GM12878 (cell line): Measurements from ENCODE around the gene GALNT18. TPM values are rescaled to one million over a fixed set of nuclear protein-coding genes. Genes with fewer than 3 reads are reported as not detected.

Experiments
- ATAC-seq: fragments of 200-7000 bp; cut with Tn5 transposase; 3 replicates; pipeline ENCODE4 v1.9.1; 2020; ENCODE audit warnings: mild to moderate bottlenecking, moderate library complexity
- BruUV-seq: library from RNA; stranded (reverse); fragments of 400-500 nt; replicated peaks from 2 replicates; lab custom pipeline; 2021; lab: Mats Ljungman, UMichigan
- CTCF ChIA-PET: fragments of 300-600 bp; sonication (Branson Sonifier 250); formaldehyde crosslinking; extraction: SDS; loops from one replicate; lab custom pipeline; 2021; ENCODE audit warnings: inconsistent platforms; lab: Yijun Ruan, JAX
- POLR2A ChIA-PET: fragments of 350-600 bp; formaldehyde crosslinking; extraction: SDS; loops from one replicate; lab custom pipeline; 2021; ENCODE audit warnings: inconsistent platforms; lab: Charles Lee
- RAD21 ChIA-PET: fragments of 300-600 bp; sonication (Branson Sonifier 250); formaldehyde crosslinking; loops from one replicate; lab custom pipeline; 2023; ENCODE audit warnings: antibody characterized with exemption; ENCODE audit not compliant: unreplicated experiment; lab: Charles Lee
- SMC1A ChIA-PET: fragments of 300-600 bp; sonication (Branson Sonifier 250); formaldehyde crosslinking; loops from one replicate; lab custom pipeline; 2023; ENCODE audit not compliant: unreplicated experiment, uncharacterized antibody; lab: Charles Lee
- DNase-seq: peaks from one replicate; pipeline ENCODE4 v3.0.0-alpha.2; 2011; ENCODE audit warnings: low read depth, low spot score
- FAIRE-seq: peaks from 3 replicates; lab custom pipeline; 2011; peaks lifted over from hg19 to GRCh38; lab: Jason Lieb, UNC
- H2AFZ ChIP-seq: 2 replicates; pipeline ENCODE4 v1.6.0; 2011; ENCODE audit warnings: low read depth, low read length, control low read depth; ENCODE audit not compliant: control insufficient read depth
- H3K27ac ChIP-seq: 2 replicates; pipeline ENCODE4 v1.5.1; 2011; ENCODE audit warnings: control low read depth; ENCODE audit not compliant: control insufficient read depth, insufficient read depth
- H3K27me3 ChIP-seq, 2 experiments: replicated peaks in 1 of 2; 2 replicates each; pipeline versions ENCODE4 v1.6.0 to v1.6.1; 2011; ENCODE audit warnings: low read length in 1 of 2; ENCODE audit not compliant: control insufficient read depth in 2 of 2, insufficient read depth in 2 of 2
- H3K36me3 ChIP-seq, 2 experiments: 2 replicates each; pipeline ENCODE4 v1.5.1; 2011; ENCODE audit warnings: low read length in 1 of 2; ENCODE audit not compliant: control insufficient read depth in 2 of 2, insufficient read depth in 2 of 2
- H3K4me1 ChIP-seq: 2 replicates; pipeline ENCODE4 v1.6.1; 2011; ENCODE audit warnings: mild to moderate bottlenecking, low read length, moderate library complexity, mixed read lengths; ENCODE audit not compliant: control insufficient read depth, insufficient read depth
- H3K4me2 ChIP-seq: 2 replicates; pipeline ENCODE4 v1.6.0; 2011; ENCODE audit warnings: control low read depth; ENCODE audit not compliant: control insufficient read depth, insufficient read depth
- H3K4me3 ChIP-seq: fragments of 200-600 bp; sonication (generic); 2 replicates; pipeline ENCODE4 v1.5.1; 2016
- H3K79me2 ChIP-seq: 2 replicates; pipeline ENCODE4 v1.6.0; 2011; ENCODE audit warnings: low read length; ENCODE audit not compliant: control insufficient read depth, insufficient read depth
- H3K9ac ChIP-seq: 2 replicates; pipeline ENCODE4 v1.8.0; 2011; ENCODE audit warnings: low read length, control low read depth, mixed read lengths; ENCODE audit not compliant: control insufficient read depth, insufficient read depth
- H3K9me3 ChIP-seq: replicated peaks from 3 replicates; pipeline ENCODE4 v1.5.1; 2011; ENCODE audit warnings: mild to moderate bottlenecking, low read length; ENCODE audit not compliant: control insufficient read depth, insufficient read depth
- H4K20me1 ChIP-seq: 2 replicates; pipeline ENCODE4 v1.6.0; 2011; ENCODE audit not compliant: control insufficient read depth, insufficient read depth
- HDAC2 ChIP-seq: fragments of 200-600 bp; sonication (generic); IDR thresholded peaks from 2 replicates; pipeline ENCODE4 v1.6.1; 2017
- HDAC6 ChIP-seq: fragments of 200-600 bp; sonication (generic); IDR thresholded peaks from one replicate; pipeline ENCODE4 v1.8.0; 2017; ENCODE audit warnings: antibody characterized with exemption; ENCODE audit not compliant: unreplicated experiment
- IKZF2 ChIP-seq, 2 experiments: fragments of 450-650 bp; IDR thresholded peaks; 2 replicates each; pipeline ENCODE4 v1.6.1; 2017; ENCODE audit warnings: mild to moderate bottlenecking in 2 of 2, moderate library complexity in 2 of 2
- PAX5 ChIP-seq: IDR thresholded peaks from 2 replicates; pipeline ENCODE4 v1.6.1; 2011; ENCODE audit warnings: low read depth, low read length, borderline replicate concordance
- RCOR1 ChIP-seq: conservative IDR thresholded peaks from 2 replicates; pipeline ENCODE4 v1.6.1; 2012; ENCODE audit warnings: low read depth, low read length, improper control_type of control experiment
- RUNX3 ChIP-seq: IDR thresholded peaks from 2 replicates; pipeline ENCODE4 v1.6.1; 2012; ENCODE audit warnings: low read length, inconsistent platforms
- WGBS: methylation state at CpG from one replicate; pipeline ENCODE4 v1.1.6; 2016; ENCODE audit warnings: low lambda C conversion rate; ENCODE audit not compliant: insufficient replicate concordance, insufficient coverage; ENCODE audit errors: missing lambda C conversion rate; 5-methylcytosine and 5-hydroxymethylcytosine counted together
- in situ Hi-C: fragments of 300-500 bp; cut with MboI; formaldehyde crosslinking; loops from 9 replicates; pipeline ENCODE4 v1.14.3; 2018; ENCODE audit warnings: mixed read lengths
- intact Hi-C: fragments of 100-400 bp; cut with micrococcal nuclease; formaldehyde crosslinking; loops from one replicate; pipeline ENCODE4 v1.14.2; 2022; ENCODE audit not compliant: unreplicated experiment
- polyA plus RNA-seq, 11 experiments: library from polyadenylated mRNA; depleted of rRNA in 4 of 11; unstranded in 6 of 11; stranded (reverse) in 5 of 11; fragments of >200 nt; fragmentation: Nextera tagmentation in 4 of 11; fragmentation: Illumina TruSeq in 1 of 11; extraction: Ambion mirVana in 4 of 11; extraction: Trizol in 1 of 11; gene quantifications; 1 replicate in 1 of 11; 2 replicates in 10 of 11; pipeline versions ENCODE4 v1.2.1 to v1.2.3, GENCODE V29; 2011 to 2016; ENCODE audit warnings: inconsistent platforms in 2 of 11, missing spikeins in 2 of 11, low read depth in 1 of 11
- total RNA-seq, 4 experiments: library from RNA; depleted of rRNA in 3 of 4; stranded (reverse); fragments of >200 nt in 3 of 4; fragmentation: Illumina TruSeq in 1 of 4; extraction: Trizol in 1 of 4; gene quantifications; 2 replicates each; pipeline versions ENCODE4 v1.2.1 to v1.2.3, GENCODE V29; 2013 to 2021
- TF ChIP-seq, protein P1 (sequence below): fragments of 450-650 bp; IDR thresholded peaks from 2 replicates; pipeline ENCODE4 v1.6.1; 2017; ENCODE audit warnings: antibody characterized with exemption, mild to moderate bottlenecking, moderate library complexity
- TF ChIP-seq, protein P2 (sequence below): fragments of 450-650 bp; IDR thresholded peaks from 2 replicates; pipeline ENCODE4 v1.6.1; 2018; ENCODE audit warnings: mild to moderate bottlenecking, low read depth, moderate library complexity; ENCODE audit not compliant: partially characterized antibody
- TF ChIP-seq, protein P3 (sequence below): fragments of 450-650 bp; IDR thresholded peaks from 2 replicates; pipeline ENCODE4 v1.6.1; 2017; ENCODE audit warnings: borderline replicate concordance
- TF ChIP-seq, protein P4 (sequence below): fragments of 450-650 bp; IDR thresholded peaks from 2 replicates; pipeline ENCODE4 v1.6.1; 2017; ENCODE audit warnings: mild to moderate bottlenecking, moderate library complexity

GALNT18 gene
- total and polyA plus RNA-seq, 10 of the 15 experiments (the other 5 are each of a cell fraction or from before 2014, with no cell fraction given) = 1.2 to 14.2 (median 6.3) TPM

DNA sequence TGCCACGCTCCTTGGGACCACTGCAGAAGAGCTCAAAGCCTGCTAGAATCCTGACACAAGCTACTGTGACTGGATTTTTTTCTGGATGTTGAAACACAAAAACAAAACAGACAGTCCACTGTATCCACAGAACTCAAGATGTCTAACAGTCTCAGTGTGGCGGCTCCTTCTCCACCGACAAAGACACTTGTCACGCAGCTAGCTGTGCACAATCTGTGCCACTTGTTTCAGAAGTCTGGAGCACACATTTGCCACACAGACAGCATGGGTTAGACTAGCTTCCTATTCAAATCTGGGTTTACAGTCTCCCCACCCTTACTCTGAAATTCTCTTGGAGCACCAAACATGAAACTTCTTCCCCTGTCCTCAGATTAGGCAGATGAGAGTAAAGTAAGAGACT, 99.2 kb downstream of the GALNT18 start (continued):
- TF ChIP-seq, protein P1, sequence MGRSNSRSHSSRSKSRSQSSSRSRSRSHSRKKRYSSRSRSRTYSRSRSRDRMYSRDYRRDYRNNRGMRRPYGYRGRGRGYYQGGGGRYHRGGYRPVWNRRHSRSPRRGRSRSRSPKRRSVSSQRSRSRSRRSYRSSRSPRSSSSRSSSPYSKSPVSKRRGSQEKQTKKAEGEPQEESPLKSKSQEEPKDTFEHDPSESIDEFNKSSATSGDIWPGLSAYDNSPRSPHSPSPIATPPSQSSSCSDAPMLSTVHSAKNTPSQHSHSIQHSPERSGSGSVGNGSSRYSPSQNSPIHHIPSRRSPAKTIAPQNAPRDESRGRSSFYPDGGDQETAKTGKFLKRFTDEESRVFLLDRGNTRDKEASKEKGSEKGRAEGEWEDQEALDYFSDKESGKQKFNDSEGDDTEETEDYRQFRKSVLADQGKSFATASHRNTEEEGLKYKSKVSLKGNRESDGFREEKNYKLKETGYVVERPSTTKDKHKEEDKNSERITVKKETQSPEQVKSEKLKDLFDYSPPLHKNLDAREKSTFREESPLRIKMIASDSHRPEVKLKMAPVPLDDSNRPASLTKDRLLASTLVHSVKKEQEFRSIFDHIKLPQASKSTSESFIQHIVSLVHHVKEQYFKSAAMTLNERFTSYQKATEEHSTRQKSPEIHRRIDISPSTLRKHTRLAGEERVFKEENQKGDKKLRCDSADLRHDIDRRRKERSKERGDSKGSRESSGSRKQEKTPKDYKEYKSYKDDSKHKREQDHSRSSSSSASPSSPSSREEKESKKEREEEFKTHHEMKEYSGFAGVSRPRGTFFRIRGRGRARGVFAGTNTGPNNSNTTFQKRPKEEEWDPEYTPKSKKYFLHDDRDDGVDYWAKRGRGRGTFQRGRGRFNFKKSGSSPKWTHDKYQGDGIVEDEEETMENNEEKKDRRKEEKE = no peak
- TF ChIP-seq, protein P2, sequence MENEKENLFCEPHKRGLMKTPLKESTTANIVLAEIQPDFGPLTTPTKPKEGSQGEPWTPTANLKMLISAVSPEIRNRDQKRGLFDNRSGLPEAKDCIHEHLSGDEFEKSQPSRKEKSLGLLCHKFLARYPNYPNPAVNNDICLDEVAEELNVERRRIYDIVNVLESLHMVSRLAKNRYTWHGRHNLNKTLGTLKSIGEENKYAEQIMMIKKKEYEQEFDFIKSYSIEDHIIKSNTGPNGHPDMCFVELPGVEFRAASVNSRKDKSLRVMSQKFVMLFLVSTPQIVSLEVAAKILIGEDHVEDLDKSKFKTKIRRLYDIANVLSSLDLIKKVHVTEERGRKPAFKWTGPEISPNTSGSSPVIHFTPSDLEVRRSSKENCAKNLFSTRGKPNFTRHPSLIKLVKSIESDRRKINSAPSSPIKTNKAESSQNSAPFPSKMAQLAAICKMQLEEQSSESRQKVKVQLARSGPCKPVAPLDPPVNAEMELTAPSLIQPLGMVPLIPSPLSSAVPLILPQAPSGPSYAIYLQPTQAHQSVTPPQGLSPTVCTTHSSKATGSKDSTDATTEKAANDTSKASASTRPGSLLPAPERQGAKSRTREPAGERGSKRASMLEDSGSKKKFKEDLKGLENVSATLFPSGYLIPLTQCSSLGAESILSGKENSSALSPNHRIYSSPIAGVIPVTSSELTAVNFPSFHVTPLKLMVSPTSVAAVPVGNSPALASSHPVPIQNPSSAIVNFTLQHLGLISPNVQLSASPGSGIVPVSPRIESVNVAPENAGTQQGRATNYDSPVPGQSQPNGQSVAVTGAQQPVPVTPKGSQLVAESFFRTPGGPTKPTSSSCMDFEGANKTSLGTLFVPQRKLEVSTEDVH = no peak
- TF ChIP-seq RUNX3 = no peak
- TF ChIP-seq, all 136 proteins: peak for 0

DNA sequence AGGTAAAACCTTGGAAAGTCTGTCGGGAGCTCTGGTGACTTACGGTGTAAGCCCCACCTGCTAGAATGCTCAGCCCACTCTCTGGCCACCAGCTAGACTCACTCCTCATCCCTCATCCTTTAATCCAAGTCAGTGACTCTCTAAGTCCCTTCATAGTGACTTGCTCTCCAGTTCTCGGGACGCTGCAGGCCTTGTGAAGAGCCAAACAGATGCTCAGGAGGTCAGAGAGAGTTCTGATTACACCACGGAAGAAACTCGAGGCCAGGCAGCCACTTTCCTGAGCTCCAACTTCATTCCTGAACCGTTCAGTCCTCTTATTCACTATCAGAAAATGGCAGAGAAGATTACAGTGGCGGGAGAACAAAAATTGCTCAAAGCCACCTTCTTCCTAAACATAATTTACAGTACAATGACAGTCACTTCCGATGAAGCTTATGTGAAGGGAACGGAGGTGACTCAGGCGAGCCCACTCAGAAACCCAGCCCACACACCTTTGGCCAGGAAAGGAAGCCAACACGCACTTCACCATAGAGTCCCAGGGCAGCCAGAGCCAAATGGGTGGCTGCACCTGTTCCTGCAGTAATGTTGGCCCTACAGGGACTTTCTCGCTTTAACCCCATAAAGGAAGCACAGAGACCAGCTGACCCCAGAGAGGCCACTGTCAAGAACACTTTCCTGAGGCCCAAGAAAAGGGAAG, 100.4 kb downstream of the GALNT18 start:
- Histone ChIP-seq H3K9me3 (no peaks in the 10 kb centered on the region), H3K9ac (no peak overlapping the region), H3K79me2 (no peaks in the 10 kb centered on the region; the same call in none of the 2 replicates), H3K36me3 (no peaks in the 10 kb centered on the region; a peak in 1 of 4 replicates), H4K20me1 (no peaks in the 10 kb centered on the region), H3K4me3 (no peak overlapping the region), H3K27me3 (no peaks in the 10 kb centered on the region), H3K4me1 (peaks cover 6% of the 10 kb centered on the region), H3K4me2 (no peak overlapping the region), H3K27ac (no peak overlapping the region), H2AFZ (peak overlapping the region; percentile 23; the same call in 1 of the 2 replicates)
- ChIA-PET SMC1A (no interaction called here), POLR2A (no interaction called here), CTCF (interaction anchor here (0.5 kb wide), 1 partner anchor 237 kb away, joined by 3 read pairs; no protein-coding TSS in a partner anchor), RAD21 (no interaction called here)
- ATAC-seq (no peak), DNase-seq (no peak), FAIRE-seq (no peak)
- intact Hi-C loops (no loop called here), in situ Hi-C loops (no loop called here)
- BruUV-seq = no TSS peak
- 59% methylated on average over 13 of the region's 13 CpGs for WGBS
- no peak for TF ChIP-seq IKZF2 (IDR thresholded peaks at IDR 0.05)
- no peak for TF ChIP-seq HDAC2
- TF ChIP-seq, protein P3, sequence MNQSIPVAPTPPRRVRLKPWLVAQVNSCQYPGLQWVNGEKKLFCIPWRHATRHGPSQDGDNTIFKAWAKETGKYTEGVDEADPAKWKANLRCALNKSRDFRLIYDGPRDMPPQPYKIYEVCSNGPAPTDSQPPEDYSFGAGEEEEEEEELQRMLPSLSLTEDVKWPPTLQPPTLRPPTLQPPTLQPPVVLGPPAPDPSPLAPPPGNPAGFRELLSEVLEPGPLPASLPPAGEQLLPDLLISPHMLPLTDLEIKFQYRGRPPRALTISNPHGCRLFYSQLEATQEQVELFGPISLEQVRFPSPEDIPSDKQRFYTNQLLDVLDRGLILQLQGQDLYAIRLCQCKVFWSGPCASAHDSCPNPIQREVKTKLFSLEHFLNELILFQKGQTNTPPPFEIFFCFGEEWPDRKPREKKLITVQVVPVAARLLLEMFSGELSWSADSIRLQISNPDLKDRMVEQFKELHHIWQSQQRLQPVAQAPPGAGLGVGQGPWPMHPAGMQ = no peak
- no peak for TF ChIP-seq RCOR1
- TF ChIP-seq HDAC6 = no peak
- TF ChIP-seq PAX5 = no peak
- TF ChIP-seq, protein P4, sequence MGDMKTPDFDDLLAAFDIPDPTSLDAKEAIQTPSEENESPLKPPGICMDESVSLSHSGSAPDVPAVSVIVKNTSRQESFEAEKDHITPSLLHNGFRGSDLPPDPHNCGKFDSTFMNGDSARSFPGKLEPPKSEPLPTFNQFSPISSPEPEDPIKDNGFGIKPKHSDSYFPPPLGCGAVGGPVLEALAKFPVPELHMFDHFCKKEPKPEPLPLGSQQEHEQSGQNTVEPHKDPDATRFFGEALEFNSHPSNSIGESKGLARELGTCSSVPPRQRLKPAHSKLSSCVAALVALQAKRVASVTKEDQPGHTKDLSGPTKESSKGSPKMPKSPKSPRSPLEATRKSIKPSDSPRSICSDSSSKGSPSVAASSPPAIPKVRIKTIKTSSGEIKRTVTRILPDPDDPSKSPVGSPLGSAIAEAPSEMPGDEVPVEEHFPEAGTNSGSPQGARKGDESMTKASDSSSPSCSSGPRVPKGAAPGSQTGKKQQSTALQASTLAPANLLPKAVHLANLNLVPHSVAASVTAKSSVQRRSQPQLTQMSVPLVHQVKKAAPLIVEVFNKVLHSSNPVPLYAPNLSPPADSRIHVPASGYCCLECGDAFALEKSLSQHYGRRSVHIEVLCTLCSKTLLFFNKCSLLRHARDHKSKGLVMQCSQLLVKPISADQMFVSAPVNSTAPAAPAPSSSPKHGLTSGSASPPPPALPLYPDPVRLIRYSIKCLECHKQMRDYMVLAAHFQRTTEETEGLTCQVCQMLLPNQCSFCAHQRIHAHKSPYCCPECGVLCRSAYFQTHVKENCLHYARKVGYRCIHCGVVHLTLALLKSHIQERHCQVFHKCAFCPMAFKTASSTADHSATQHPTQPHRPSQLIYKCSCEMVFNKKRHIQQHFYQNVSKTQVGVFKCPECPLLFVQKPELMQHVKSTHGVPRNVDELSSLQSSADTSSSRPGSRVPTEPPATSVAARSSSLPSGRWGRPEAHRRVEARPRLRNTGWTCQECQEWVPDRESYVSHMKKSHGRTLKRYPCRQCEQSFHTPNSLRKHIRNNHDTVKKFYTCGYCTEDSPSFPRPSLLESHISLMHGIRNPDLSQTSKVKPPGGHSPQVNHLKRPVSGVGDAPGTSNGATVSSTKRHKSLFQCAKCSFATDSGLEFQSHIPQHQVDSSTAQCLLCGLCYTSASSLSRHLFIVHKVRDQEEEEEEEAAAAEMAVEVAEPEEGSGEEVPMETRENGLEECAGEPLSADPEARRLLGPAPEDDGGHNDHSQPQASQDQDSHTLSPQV = no peak
